ENCODE results near the gene CXCL10.

The CXCL10 gene

DNA sequence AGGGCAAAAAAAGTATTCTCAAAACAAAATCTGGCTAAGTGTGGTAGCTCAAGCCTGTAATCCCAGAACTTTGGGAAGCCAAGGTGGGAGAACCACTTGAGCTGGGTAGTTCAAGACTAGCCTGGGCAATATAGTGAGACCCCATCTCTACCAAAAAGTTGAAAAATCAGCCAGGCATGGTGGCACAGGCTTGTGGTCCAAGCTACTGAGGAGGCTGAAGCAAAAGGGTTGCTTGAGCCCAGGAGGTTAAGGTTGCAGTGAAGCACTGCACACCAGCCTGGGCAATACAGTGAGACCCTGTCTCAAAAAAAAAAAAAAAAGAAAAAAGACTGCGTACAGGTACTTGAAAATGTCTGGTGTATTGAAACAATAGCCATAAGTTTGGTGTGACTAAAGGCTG is 30.8 kb downstream of the CXCL10 start:
- DNase-seq (ENCODE audit: low read depth in 3 of 3) = no peak

DNA sequence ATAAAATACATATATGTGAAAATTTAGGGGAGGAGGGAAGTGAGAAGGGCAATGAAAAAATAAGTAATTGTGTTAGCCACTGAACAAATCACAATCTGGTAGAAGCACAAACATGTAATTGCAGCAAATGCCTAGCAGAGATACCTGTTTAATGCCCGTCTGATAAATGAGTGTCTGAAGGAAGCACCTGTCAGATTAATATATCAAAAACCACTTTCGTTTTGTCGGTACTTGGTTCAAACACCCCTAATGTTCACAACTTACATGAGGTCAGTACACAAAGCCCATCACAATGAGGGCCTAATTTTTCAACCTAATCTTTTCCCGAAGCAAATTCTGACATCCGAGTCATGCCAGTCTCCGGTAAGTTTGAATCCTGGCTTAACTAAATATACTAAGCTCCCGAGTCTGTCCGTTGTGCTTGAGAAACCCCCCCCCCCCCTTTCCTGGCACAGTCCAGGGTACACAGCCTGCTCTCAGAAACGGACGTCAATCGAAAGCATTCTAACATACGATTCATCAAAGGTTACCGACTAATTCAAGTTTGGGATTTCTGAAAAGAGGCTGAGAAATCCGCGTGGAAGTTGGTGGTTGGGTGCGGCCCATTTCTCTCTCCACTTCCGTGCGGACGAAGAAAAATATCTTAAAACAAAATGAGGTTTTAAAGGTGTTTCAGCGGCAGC is 33.3 kb downstream of the CXCL10 start:
- DNase-seq (ENCODE audit: low read depth in 3 of 3) = no peak

DNA sequence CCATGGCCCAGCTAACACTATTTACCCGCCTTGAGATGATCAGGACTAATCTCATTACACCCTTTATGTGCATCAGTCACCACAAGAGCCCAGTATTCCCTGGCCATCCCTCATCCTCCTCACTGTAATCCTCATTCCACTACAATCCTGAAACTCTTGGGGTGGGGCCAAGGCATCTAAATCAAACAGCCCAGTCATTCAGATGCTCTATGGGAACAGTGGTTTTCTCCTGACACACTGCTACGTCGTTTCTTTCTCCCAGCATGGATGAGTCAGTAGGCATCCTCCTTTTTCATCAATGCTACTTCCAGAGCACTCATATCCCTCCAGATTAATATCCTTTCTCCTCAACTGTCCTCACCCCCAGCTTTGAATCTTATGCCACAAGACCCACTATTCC is 38.2 kb downstream of the CXCL10 start:
- no peak for DNase-seq (ENCODE audit: low read depth in 3 of 3)

DNA sequence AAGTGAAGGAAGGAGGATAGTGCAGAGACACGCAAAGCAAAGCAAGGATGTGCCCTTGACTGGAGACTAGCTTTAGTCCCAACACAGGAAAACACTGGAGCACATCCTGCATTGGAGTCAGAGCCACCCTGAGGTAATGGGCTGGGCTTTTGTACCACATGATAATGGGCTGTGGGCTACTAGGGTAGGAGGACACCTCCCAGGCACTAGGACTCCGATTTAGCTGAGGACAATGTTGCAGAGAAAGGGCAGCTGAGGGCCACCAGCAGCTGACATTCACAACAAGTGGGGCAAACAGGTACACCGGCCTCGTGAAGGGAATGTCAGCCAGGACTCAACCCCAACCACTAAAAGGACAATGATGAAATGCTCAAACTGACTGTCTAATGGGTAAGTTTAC is 42.7 kb downstream of the CXCL10 start:
- DNase-seq (ENCODE audit: low read depth in 3 of 3) = no peak

DNA sequence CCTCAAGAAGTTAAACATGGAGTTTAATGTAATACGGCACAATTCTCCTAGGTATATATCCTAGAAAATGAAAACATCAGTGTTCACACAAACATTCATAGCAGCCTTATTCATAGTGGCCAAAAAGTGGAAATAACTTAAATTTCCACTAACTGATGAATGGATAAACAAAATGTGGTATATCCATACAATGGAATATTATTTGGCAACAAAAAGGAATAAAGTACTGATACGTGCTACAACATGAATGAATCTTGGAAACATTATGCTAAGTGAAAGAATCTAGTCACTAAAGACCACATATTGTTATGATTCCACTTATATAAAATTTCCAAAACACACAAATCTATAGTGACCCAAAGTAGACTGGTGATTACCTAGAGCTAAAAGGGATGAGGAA is 47.1 kb downstream of the CXCL10 start:
- DNase-seq (ENCODE audit: low read depth in 3 of 3) = no peak

DNA sequence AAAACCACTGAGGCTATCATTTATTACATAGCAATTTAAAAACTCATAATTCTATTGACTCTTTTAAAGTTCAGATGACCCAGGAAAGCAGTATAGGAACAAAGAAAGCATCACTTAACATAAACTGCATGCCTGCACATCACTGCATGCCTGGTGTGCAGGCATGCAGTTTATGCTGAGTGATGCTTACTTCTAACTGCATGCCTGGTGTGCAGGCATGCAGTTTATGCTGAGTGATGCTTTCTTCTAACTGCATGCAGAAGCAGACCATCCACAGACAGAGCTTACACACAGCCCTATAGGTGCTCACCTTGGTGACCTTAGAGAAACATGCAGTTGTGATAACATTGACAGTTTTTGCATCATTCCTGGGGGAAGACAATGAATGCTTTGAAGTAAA is 49.5 kb downstream of the CXCL10 start:
- DNase-seq (ENCODE audit: low read depth in 3 of 3) = no peak
